ENCODE measurements around the gene C1orf87. TPM values are rescaled to one million over a fixed set of nuclear protein-coding genes. Genes with fewer than 3 reads are reported as not detected.

The C1orf87 gene
- total RNA-seq, 1 donor from 2014 or later: not detected

Other genes starting within 250 kb of the C1orf87 start
- gene CYP2J2, start 147.0 kb downstream of the C1orf87 start, total RNA-seq: 0.24 and 0.54 TPM in 2 replicates

Data from activated B cell treated with CpG ODN at 0.5 μM for 24 hours (primary cell).